Epithelial cell of esophagus (primary cell): ENCODE results near the gene OR6V1.

Source experiments
- DNase-seq: peaks from one replicate; pipeline ENCODE4 v3.0.0; 2010; ENCODE audit warnings: low read depth
- H3K4me3 ChIP-seq: 2 replicates; pipeline ENCODE4 v1.5.1; 2011; ENCODE audit warnings: mild to moderate bottlenecking, low read length, control low read depth
- TF ChIP-seq, protein P1 (sequence below): IDR thresholded peaks from 2 replicates; pipeline ENCODE4 v1.5.1; 2011; ENCODE audit warnings: low read depth, mild to moderate bottlenecking, low read length, control low read depth, inconsistent platforms; ENCODE audit not compliant: insufficient read depth; ENCODE audit errors: missing control alignments

Gene OR6V1

DNA sequence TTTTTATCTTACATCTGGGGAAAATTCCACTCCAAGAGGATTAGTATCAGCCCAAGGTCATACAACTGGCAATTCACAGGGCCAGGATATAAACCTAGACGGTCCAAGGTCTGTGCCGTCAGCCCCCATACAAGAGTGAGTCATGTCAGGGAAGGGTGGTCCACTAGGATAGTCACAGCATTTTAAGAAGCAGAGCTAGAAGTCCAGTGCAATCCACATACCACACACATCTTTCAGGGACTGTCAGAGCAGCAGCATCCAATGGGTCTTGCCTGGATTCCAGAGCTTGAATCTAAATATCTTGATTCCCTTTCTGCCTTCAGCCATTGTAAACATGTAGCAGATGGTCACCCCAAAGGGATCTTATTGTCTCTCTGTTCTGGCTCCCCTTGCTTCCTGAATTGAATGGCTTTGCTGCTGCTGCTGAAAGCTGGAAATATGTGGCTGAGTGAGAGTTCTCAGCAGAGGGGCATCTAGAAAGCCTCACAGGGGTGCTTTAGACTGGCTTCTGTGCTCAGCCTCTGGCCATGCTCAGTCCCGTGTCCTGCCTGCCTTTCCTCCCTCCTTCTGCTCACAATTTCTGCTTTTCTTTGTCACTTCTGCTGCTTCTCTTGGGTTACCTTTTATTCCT lies 9.9 kb upstream of the OR6V1 start:
- no peak for DNase-seq
- TF ChIP-seq, protein P1, sequence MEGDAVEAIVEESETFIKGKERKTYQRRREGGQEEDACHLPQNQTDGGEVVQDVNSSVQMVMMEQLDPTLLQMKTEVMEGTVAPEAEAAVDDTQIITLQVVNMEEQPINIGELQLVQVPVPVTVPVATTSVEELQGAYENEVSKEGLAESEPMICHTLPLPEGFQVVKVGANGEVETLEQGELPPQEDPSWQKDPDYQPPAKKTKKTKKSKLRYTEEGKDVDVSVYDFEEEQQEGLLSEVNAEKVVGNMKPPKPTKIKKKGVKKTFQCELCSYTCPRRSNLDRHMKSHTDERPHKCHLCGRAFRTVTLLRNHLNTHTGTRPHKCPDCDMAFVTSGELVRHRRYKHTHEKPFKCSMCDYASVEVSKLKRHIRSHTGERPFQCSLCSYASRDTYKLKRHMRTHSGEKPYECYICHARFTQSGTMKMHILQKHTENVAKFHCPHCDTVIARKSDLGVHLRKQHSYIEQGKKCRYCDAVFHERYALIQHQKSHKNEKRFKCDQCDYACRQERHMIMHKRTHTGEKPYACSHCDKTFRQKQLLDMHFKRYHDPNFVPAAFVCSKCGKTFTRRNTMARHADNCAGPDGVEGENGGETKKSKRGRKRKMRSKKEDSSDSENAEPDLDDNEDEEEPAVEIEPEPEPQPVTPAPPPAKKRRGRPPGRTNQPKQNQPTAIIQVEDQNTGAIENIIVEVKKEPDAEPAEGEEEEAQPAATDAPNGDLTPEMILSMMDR = no peak
- H3K4me3 ChIP-seq = no peak overlapping the region

DNA sequence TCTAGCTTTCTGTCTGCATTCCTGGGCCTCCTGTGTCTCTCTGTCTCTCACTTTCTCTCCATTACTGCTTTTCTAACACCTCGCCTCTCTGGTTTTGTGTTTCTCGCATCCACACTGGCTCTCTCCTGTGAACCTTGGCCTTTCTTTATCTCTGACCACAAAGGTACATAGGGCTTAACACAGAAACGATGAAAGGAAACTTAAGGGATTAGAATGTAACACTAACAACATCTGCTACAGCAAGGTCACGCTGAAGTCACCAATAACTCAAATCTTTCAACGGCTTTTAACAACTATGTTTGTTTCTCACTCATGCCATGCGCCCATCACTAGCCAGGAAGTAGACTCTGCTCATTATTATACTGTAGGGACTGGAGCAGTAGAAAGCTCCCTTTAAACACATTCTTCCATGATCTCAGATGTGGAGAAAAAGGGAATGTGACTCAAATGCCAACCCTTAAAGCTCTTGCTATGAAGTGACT lies 9.3 kb upstream of the OR6V1 start:
- H3K4me3 ChIP-seq = no peak overlapping the region
- DNase-seq = no peak
- TF ChIP-seq, protein P1 = no peak

DNA sequence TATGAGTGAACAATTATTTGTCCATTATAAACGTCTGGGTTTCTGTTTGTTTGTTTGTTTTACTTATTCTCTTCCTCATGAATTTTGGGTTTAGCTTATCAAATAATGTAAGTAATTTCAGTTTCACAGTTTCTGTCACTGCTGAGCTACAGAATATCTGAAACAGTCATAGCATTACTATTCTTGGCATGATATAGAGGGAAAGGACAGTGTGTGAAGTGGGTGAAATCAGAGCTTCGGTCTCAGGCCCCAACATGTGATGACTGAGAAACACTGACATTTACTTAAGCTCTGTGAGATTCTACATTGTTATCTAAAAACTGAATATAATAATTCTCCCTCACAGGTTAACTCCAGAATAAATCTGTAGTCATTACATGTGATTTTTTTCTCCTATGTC lies 8.8 kb upstream of the OR6V1 start:
- H3K4me3 ChIP-seq = no peak overlapping the region
- no peak for DNase-seq
- TF ChIP-seq, protein P1 = no peak

DNA sequence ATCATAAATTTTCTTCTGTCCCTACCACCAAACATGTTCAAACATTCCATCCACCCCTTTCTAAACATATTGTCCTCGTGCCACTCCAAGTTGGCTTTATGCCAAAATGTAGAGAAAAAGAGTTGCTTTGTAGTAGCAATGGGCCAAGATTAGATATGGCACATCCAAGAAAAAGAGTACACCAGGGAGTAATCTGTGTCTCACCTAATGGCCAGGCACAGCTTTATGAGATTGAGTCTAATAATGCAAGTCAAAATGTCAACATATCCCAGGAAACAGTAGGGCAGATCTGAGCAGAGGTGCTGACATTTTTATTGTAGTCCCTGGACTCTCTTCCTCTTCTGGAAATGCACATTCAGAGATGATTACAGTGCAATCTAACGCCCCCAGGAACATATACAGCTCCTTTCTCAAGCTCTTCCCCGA lies 5.7 kb upstream of the OR6V1 start:
- DNase-seq = no peak
- TF ChIP-seq, protein P1 = no peak
- no peak overlapping the region for H3K4me3 ChIP-seq

DNA sequence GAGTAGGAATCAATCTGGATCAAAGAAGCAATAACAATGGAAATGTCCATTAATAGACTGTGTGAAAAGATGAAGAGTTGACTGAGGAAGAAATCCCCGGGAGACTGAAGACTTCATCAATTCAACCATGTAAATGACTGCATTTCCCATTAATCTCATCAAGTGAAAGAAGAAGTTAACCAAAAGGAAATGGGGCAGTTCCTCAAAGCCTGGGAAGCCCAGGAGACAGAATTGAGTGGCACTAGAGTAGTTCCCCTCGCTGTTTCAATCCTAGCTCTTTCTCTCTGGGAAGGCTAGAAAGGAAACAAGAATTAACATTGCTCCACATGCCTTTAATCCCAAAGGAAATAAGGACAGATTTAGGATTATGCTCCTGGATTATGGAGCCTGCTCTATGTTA lies 4.8 kb upstream of the OR6V1 start:
- DNase-seq = no peak
- TF ChIP-seq, protein P1 = no peak
- no peak overlapping the region for H3K4me3 ChIP-seq

DNA sequence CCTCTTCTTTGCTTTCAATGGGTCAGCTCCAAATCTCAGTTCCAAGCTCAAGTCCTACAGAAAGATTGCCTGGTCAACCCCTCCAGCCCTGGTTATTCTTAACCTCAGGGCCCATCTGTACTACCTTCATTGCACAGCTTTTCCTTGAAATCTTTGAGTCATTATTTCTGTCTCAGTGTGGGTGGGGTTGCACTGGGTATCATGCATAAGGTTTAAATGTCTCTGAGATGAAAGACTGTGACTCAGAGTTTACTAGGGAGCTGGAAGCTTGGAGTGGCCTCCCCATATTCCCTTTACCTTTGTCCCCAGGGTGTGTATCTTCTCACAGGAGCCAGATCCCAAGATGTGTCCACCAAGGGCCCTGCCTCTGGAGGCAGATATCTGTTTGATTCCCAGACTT lies 3.3 kb upstream of the OR6V1 start:
- H3K4me3 ChIP-seq = no peak overlapping the region
- TF ChIP-seq, protein P1 = no peak
- peak; percentile 11 for DNase-seq

DNA sequence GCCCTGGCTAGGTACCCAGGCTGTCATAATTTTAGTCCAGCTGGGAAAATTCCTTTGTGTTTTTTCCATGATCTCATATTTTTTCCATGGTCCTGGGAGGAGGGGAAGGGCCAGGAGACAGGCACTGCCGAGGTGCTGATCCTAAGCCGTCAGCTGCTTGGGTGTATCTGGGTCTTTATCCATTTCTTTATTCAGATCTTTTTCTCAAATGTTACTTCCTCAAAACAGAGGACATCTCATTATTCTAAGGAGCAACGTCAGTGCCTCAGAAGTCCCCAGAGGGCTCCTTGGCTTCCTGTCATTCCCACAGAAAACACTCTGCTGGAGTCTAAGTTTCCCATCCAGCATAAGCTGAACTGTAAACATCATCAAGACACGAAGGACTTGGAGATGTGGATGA lies 2.8 kb upstream of the OR6V1 start:
- H3K4me3 ChIP-seq = no peak overlapping the region

More for the DNA sequence above, 2.8 kb upstream of the OR6V1 start:
- TF ChIP-seq, protein P1 = no peak
- DNase-seq = no peak
